HL-60 (cell line): Measurements from ENCODE around the gene GREB1.

Experiments
- REST ChIP-seq: IDR thresholded peaks from 2 replicates; pipeline ENCODE4 v1.6.1; 2012; ENCODE audit warnings: low read depth; ENCODE audit not compliant: insufficient replicate concordance
- TF ChIP-seq, protein P1 (sequence below): IDR thresholded peaks from one replicate; pipeline ENCODE4 v1.5.1; 2011; ENCODE audit warnings: low read length, control low read depth, inconsistent platforms; ENCODE audit not compliant: insufficient read depth

- TF ChIP-seq, protein P1, sequence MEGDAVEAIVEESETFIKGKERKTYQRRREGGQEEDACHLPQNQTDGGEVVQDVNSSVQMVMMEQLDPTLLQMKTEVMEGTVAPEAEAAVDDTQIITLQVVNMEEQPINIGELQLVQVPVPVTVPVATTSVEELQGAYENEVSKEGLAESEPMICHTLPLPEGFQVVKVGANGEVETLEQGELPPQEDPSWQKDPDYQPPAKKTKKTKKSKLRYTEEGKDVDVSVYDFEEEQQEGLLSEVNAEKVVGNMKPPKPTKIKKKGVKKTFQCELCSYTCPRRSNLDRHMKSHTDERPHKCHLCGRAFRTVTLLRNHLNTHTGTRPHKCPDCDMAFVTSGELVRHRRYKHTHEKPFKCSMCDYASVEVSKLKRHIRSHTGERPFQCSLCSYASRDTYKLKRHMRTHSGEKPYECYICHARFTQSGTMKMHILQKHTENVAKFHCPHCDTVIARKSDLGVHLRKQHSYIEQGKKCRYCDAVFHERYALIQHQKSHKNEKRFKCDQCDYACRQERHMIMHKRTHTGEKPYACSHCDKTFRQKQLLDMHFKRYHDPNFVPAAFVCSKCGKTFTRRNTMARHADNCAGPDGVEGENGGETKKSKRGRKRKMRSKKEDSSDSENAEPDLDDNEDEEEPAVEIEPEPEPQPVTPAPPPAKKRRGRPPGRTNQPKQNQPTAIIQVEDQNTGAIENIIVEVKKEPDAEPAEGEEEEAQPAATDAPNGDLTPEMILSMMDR, result no peak
- no peak for TF ChIP-seq REST
These were observed 33.0 kb upstream of the GREB1 start for GRCh38 chr2:11500702-11501303.
